Measurements from ENCODE around the gene MTHFD1L. TPM values are rescaled to one million over a fixed set of nuclear protein-coding genes. Genes with fewer than 3 reads are reported as not detected.

The MTHFD1L gene
- total RNA-seq, 4 donors from 2014 or later: 3.3 to 7.8 (median 3.8) TPM

DNA sequence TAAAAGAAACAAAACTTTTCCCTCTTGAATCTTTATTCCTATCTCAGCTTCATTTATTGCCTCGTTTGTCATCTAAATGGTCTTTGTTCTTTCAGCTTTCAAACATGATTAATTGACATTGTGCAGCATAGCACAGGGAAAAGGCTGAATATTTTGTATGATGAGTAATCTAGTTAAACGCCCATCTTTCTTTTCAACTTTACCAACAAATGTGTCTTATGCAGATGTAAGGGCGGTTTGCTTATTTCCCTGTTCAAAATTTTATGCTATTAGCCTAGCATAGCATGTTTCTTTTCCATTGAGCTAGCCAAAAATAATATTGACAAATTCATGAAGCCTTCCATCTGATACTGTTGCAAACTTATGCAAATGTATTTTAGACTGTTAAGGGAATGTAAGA, 197.8 kb downstream of the MTHFD1L start:
- no peak for TF ChIP-seq CTCF (IDR thresholded peaks at IDR 0.05; ENCODE audit: low read depth)

DNA sequence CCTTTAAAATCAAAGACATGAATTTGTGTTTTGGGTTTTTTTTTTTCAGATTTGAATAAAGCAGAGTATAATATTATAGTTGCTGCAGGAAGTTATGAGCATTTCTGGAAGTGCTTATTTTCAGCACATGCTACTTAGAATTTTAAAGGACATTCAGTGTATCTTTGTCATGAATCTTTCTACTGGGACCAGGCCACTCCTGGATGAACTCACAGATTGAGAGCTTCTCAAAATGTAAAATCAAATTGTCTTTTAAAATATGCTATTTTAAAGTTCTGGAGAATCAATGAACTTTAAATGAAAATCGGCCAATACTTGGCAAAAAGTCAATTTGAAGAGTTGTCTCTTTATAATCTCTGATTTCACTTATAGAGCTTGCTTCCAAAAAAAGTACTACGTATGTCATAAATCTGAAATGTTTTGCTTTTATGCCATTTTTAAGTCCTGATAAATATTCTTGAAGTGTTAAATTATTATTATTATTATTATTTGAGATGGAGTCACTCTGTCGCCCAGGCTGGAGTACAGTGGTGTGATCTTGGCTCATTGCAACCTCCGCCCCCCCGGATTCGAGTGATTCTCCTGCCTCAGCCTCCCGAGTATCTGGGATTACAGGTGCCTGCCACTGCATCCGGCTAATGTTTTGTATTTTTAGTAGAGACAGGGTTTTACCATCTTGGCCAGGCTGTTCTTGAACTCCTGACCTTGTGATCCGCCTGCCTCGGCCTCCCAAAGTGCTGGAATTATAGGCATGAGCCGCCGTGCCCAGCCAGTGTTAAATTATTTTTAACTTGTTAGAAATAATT, 198.5 kb downstream of the MTHFD1L start:
- no peak for TF ChIP-seq CTCF (IDR thresholded peaks at IDR 0.05; ENCODE audit: low read depth)

DNA sequence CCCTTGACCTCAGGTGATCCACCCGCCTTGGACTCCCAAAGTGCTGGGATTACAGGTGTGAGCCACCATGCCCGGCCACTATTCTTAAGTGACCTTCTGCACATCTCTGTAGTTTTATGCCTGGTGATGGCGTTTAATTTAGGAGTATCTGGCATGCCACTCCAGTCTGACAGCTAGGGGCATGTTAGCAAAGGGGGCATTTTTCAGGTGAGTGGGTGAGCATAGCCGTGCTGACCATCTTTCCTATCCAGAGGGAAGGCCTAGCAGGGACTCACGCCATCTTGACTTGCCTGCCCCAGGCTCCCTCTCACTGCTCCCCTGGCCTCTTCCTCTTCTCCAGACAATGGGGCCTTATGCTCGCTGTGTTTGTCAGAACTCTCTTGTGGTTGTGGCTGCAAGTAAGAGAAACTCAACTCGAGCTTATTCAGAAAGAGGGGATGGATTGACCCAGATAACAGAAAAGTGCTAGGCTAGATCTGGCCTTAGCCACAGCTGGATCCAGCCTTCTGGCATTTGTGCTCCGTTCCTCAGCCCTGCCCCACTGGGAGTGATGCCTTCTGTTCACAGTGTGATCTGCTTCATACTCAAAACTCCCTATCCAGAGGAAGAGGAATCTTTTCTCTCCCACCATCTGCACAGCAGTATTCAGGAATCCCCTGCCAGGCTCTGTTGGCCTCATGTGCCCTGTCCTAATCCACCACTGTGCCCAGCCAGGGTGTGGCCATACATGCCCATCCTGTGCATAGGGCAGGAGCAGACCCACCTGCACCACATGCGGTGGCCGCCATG, 199.7 kb downstream of the MTHFD1L start:
- TF ChIP-seq CTCF (IDR thresholded peaks at IDR 0.05; ENCODE audit: low read depth): no peak

GRCh38 chr6:151067684-151068596, 202.4 kb downstream of the MTHFD1L start:
- no peak for TF ChIP-seq CTCF (IDR thresholded peaks at IDR 0.05; ENCODE audit: low read depth)

DNA sequence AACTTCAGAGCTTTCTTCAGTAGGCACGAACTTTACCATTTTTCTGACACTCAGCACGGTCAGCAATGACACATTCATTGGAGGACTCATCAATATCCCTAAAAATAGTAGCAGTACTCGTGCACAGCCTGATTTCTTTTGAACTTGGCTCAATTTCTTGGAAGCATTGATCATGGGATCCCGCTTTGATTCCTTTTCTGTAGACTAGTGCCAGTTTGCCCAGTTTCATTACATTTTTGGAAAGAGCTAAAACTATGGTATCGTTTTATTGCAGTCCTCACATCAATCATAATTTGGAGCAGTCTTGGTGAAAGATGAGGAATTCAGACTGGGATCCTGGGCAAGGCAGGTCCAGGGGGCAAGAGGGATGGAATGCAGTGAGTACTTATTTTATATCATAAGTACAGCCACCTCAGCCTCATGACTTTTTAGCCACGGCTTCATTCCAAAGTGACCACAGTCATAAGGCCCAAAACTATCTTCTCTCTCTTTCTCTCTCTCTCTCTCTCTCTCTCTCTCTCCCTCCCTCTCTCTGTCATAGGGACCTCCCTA, 203.3 kb downstream of the MTHFD1L start:
- no peak for TF ChIP-seq CTCF (IDR thresholded peaks at IDR 0.05; ENCODE audit: low read depth)

DNA sequence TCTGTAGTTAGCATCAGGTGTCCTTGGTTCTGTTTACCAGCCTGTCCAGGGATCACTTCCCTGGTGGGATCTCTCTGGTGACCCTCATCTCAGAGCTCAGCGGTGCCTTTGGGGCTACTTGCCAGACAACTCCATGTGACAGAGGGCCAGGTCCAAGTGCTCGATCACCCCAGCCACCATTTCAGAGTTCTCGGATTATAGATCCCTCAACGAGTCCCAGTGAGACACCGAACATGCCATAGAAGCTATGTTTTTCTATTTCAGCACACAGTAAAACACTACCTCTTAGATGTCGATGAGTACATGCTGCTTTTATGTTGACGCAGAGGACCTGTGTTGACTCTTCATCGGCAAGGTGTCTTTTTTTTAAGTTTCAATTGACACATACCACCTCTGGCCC, 204.1 kb downstream of the MTHFD1L start:
- TF ChIP-seq CTCF (IDR thresholded peaks at IDR 0.05; ENCODE audit: low read depth): no peak
